IPS-15b (cell line): ENCODE results near the gene MEGF6.
A peak's percentile ranks its signal among the peaks of the same experiment; 100 is the strongest.

ENCODE experiments used
- H3K27me3 ChIP-seq: one replicate; pipeline ENCODE4 v1.6.1; 2013; ENCODE audit warnings: low read length; ENCODE audit not compliant: control insufficient read depth, insufficient read depth
- H3K36me3 ChIP-seq: one replicate; pipeline ENCODE4 v1.6.1; 2013; ENCODE audit warnings: low read length; ENCODE audit not compliant: control insufficient read depth, insufficient read depth
- H3K4me1 ChIP-seq: one replicate; pipeline ENCODE4 v1.6.1; 2013; ENCODE audit warnings: mild to moderate bottlenecking, low read length; ENCODE audit not compliant: control insufficient read depth, insufficient read depth
- H3K4me3 ChIP-seq: one replicate; pipeline ENCODE4 v1.5.1; 2013; ENCODE audit warnings: low read depth, low read length
- H3K9ac ChIP-seq: one replicate; pipeline ENCODE4 v1.6.1; 2013; ENCODE audit warnings: low read depth, mild to moderate bottlenecking, low read length
- H3K9me3 ChIP-seq: one replicate; pipeline ENCODE4 v1.6.1; 2013; ENCODE audit warnings: mild to moderate bottlenecking, low read length; ENCODE audit not compliant: control insufficient read depth, insufficient read depth

Gene MEGF6

GRCh38 chr1:3652548-3653285 lies 41.4 kb upstream of the MEGF6 start:
- Histone ChIP-seq H3K4me1 (peaks cover 4% of the 10 kb centered on the region), H3K27me3 (peaks cover 55% of the 10 kb centered on the region)

GRCh38 chr1:3651930-3652547 lies 40.7 kb upstream of the MEGF6 start, which contains the start of gene TP73:
Gene TP73 (plus strand): TSS chr1:3652516. CDS start chr1:3682366, 29,850 bp downstream.
- H3K36me3 ChIP-seq: no peaks in the 10 kb centered on the region
- peak within 1 kb of the TSS; percentile 49 for H3K4me3 ChIP-seq
- H3K27me3 ChIP-seq: peaks cover 53% of the 10 kb centered on the region
- no peak within 1 kb of the TSS for H3K9ac ChIP-seq
- no peaks in the 10 kb centered on the region for H3K9me3 ChIP-seq
- peaks cover 4% of the 10 kb centered on the region for H3K4me1 ChIP-seq

More at GRCh38 chr1:3652548-3653285, 41.4 kb upstream of the MEGF6 start:
- Histone ChIP-seq H3K9ac (no peak overlapping the region), H3K36me3 (no peaks in the 10 kb centered on the region), H3K9me3 (no peaks in the 10 kb centered on the region), H3K4me3 (peak overlapping the region; percentile 49)

- peaks cover 49% of the 10 kb centered on the region for H3K27me3 ChIP-seq
- H3K9ac ChIP-seq: no peak overlapping the region
- peak overlapping the region; percentile 48 for H3K4me3 ChIP-seq
- no peaks in the 10 kb centered on the region for H3K36me3 ChIP-seq
- peaks cover 4% of the 10 kb centered on the region for H3K4me1 ChIP-seq
- no peaks in the 10 kb centered on the region for H3K9me3 ChIP-seq
Measured at GRCh38 chr1:3651026-3651929, 40.0 kb upstream of the MEGF6 start.

- Histone ChIP-seq H3K9me3 (no peaks in the 10 kb centered on the region), H3K27me3 (peaks cover 44% of the 10 kb centered on the region), H3K4me1 (peaks cover 4% of the 10 kb centered on the region), H3K4me3 (peak overlapping the region; percentile 65), H3K36me3 (no peaks in the 10 kb centered on the region), H3K9ac (no peak overlapping the region)
Measured at GRCh38 chr1:3650248-3651025, 39.1 kb upstream of the MEGF6 start.

GRCh38 chr1:3649342-3650247 lies 38.3 kb upstream of the MEGF6 start, which contains the start of gene WRAP73:
Gene WRAP73 (minus strand): TSS chr1:3650103. CDS start chr1:3649999, 104 bp downstream.
- Histone ChIP-seq H3K36me3 (no peaks in the 10 kb centered on the region), H3K9me3 (no peaks in the 10 kb centered on the region), H3K9ac (peak within 1 kb of the TSS; percentile 24), H3K27me3 (peaks cover 39% of the 10 kb centered on the region), H3K4me1 (peaks cover 4% of the 10 kb centered on the region), H3K4me3 (peak within 1 kb of the TSS; percentile 65)

GRCh38 chr1:3646596-3646995 lies 35.3 kb upstream of the MEGF6 start:
- Histone ChIP-seq H3K4me3 (no peak overlapping the region), H3K27me3 (peaks cover 18% of the 10 kb centered on the region), H3K4me1 (peaks cover 4% of the 10 kb centered on the region), H3K9me3 (no peaks in the 10 kb centered on the region), H3K9ac (no peak overlapping the region), H3K36me3 (peaks cover 2% of the 10 kb centered on the region)

GRCh38 chr1:3645666-3646355 lies 34.5 kb upstream of the MEGF6 start:
- no peak overlapping the region for H3K9ac ChIP-seq
- H3K36me3 ChIP-seq: peaks cover 2% of the 10 kb centered on the region
- H3K4me1 ChIP-seq: peaks cover 4% of the 10 kb centered on the region
- no peak overlapping the region for H3K4me3 ChIP-seq
- no peaks in the 10 kb centered on the region for H3K9me3 ChIP-seq
- H3K27me3 ChIP-seq: peaks cover 10% of the 10 kb centered on the region

- Histone ChIP-seq H3K36me3 (peaks cover 2% of the 10 kb centered on the region), H3K9me3 (no peaks in the 10 kb centered on the region), H3K4me3 (no peak overlapping the region), H3K9ac (no peak overlapping the region), H3K4me1 (peaks cover 4% of the 10 kb centered on the region), H3K27me3 (peaks cover 5% of the 10 kb centered on the region)
Measured at GRCh38 chr1:3645247-3645646, 33.9 kb upstream of the MEGF6 start.

GRCh38 chr1:3644273-3644672 lies 33.0 kb upstream of the MEGF6 start:
- H3K4me1 ChIP-seq: peaks cover 4% of the 10 kb centered on the region
- H3K36me3 ChIP-seq: peaks cover 2% of the 10 kb centered on the region
- H3K9me3 ChIP-seq: no peaks in the 10 kb centered on the region
- H3K9ac ChIP-seq: no peak overlapping the region
- no peak overlapping the region for H3K4me3 ChIP-seq
- peaks cover 2% of the 10 kb centered on the region for H3K27me3 ChIP-seq
